GM13977 (cell line): ENCODE results near the gene TCF12.

Experiments used
- DNase-seq: peaks from one replicate; pipeline ENCODE4 v3.0.0; 2012; ENCODE audit warnings: low spot score
- CTCF ChIP-seq: IDR thresholded peaks from 2 replicates; pipeline ENCODE4 v1.5.1; 2012; ENCODE audit warnings: mild to moderate bottlenecking, control low read depth; ENCODE audit not compliant: insufficient read depth; ENCODE audit errors: extremely low read depth, missing control alignments
- in situ Hi-C: fragments of 300-500 bp; cut with MboI; formaldehyde crosslinking; loops from one replicate; pipeline ENCODE4 v1.12.0; 2022; ENCODE audit warnings: low sequenced_read_pairs, low pct_unique_long_range_greater_than_20kb, mixed read lengths, inconsistent platforms; ENCODE audit not compliant: unreplicated experiment

TCF12 gene

GRCh38 chr15:57045741-57046382, 127.4 kb downstream of the TCF12 start:
- in situ Hi-C loops = no loop called here
- DNase-seq = no peak
- no peak for TF ChIP-seq CTCF

GRCh38 chr15:57048930-57049549, 130.6 kb downstream of the TCF12 start:
- DNase-seq = no peak
- TF ChIP-seq CTCF = no peak
- in situ Hi-C loops = no loop called here

- no peak for DNase-seq
- in situ Hi-C loops = no loop called here
- no peak for TF ChIP-seq CTCF
Measured at GRCh38 chr15:57053470-57053869, 135.0 kb downstream of the TCF12 start.

- no peak for TF ChIP-seq CTCF
- in situ Hi-C loops = no loop called here
- no peak for DNase-seq
Measured at GRCh38 chr15:57054204-57054750, 135.8 kb downstream of the TCF12 start.

- in situ Hi-C loops = no loop called here
- no peak for TF ChIP-seq CTCF
- DNase-seq = no peak
Measured at GRCh38 chr15:57056357-57056756, 137.9 kb downstream of the TCF12 start.

GRCh38 chr15:57057134-57057930, 138.9 kb downstream of the TCF12 start:
- TF ChIP-seq CTCF = no peak
- no peak for DNase-seq
- in situ Hi-C loops = no loop called here
